H9 (cell line): Measurements from ENCODE around the gene SLC23A2. TPM values are rescaled to one million over a fixed set of nuclear protein-coding genes. Genes with fewer than 3 reads are reported as not detected.

Source experiments
- DNase-seq: peaks from one replicate; pipeline ENCODE4 v3.0.0-alpha.2; 2017
- H2AFZ ChIP-seq: one replicate; pipeline ENCODE4 v1.6.1; 2013; ENCODE audit warnings: mild to moderate bottlenecking, low read length, control low read depth, moderate library complexity
- H2AK5ac ChIP-seq: 2 replicates; pipeline ENCODE4 v1.6.1; 2013; ENCODE audit warnings: low read length, control low read depth, mixed read lengths; ENCODE audit not compliant: insufficient read length
- H2BK120ac ChIP-seq: one replicate; pipeline ENCODE4 v1.6.1; 2013; ENCODE audit warnings: low read depth, mild to moderate bottlenecking, low read length, control low read depth, inconsistent platforms; ENCODE audit not compliant: poor library complexity, severe bottlenecking
- H2BK12ac ChIP-seq: 2 replicates; pipeline ENCODE4 v1.6.1; 2013; ENCODE audit warnings: low read length, control low read depth, mixed read lengths, low read depth; ENCODE audit not compliant: insufficient read length
- H2BK15ac ChIP-seq: 2 replicates; pipeline ENCODE4 v1.6.1; 2013; ENCODE audit warnings: low read depth, low read length, control low read depth
- H2BK20ac ChIP-seq: one replicate; pipeline ENCODE4 v1.6.1; 2013; ENCODE audit warnings: low read depth, mild to moderate bottlenecking, low read length, control low read depth, inconsistent platforms; ENCODE audit not compliant: poor library complexity, severe bottlenecking
- H2BK5ac ChIP-seq: 2 replicates; pipeline ENCODE4 v1.6.1; 2013; ENCODE audit warnings: low read length, control low read depth, mixed read lengths; ENCODE audit not compliant: insufficient read length
- H3K14ac ChIP-seq: 2 replicates; pipeline ENCODE4 v1.6.1; 2013; ENCODE audit warnings: low read length, control low read depth; ENCODE audit not compliant: insufficient read depth
- H3K18ac ChIP-seq: 2 replicates; pipeline ENCODE4 v1.6.1; 2013; ENCODE audit warnings: low read depth, mild to moderate bottlenecking, mixed read lengths, low read length, control low read depth; ENCODE audit not compliant: insufficient read length
- H3K23ac ChIP-seq: 2 replicates; pipeline ENCODE4 v1.6.1; 2013; ENCODE audit warnings: low read length, control low read depth, mixed read lengths, low read depth; ENCODE audit not compliant: insufficient read length
- H3K23me2 ChIP-seq: 2 replicates; pipeline ENCODE4 v1.6.1; 2013; ENCODE audit warnings: low read depth, mild to moderate bottlenecking, mixed read lengths, low read length, control low read depth; ENCODE audit not compliant: insufficient read length, poor library complexity, severe bottlenecking
- H3K27ac ChIP-seq: 2 replicates; pipeline ENCODE4 v1.5.1; 2013; ENCODE audit warnings: low read length, control low read depth, mixed read lengths, low read depth; ENCODE audit not compliant: insufficient read length
- H3K27me3 ChIP-seq: 2 replicates; pipeline ENCODE4 v1.6.1; 2013; ENCODE audit warnings: low read length, control low read depth, inconsistent platforms; ENCODE audit not compliant: insufficient read depth
- H3K4ac ChIP-seq: 2 replicates; pipeline ENCODE4 v1.6.1; 2013; ENCODE audit warnings: low read depth, mild to moderate bottlenecking, control low read depth, inconsistent platforms, low read length, moderate library complexity
- H3K4me1 ChIP-seq: 2 replicates; pipeline ENCODE4 v1.6.1; 2013; ENCODE audit warnings: low read length, control low read depth, inconsistent platforms; ENCODE audit not compliant: insufficient read depth
- H3K4me2 ChIP-seq: 2 replicates; pipeline ENCODE4 v1.6.1; 2013; ENCODE audit warnings: low read length, control low read depth, mixed read lengths; ENCODE audit not compliant: insufficient read length, insufficient read depth
- H3K56ac ChIP-seq: 2 replicates; pipeline ENCODE4 v1.6.1; 2013; ENCODE audit warnings: low read depth, mild to moderate bottlenecking, mixed read lengths, low read length, control low read depth; ENCODE audit not compliant: insufficient read length
- H3K79me1 ChIP-seq: 2 replicates; pipeline ENCODE4 v1.6.1; 2013; ENCODE audit warnings: low read depth, mild to moderate bottlenecking, moderate library complexity, low read length, control low read depth, inconsistent platforms; ENCODE audit not compliant: insufficient read depth, poor library complexity, severe bottlenecking
- H3K79me2 ChIP-seq: 2 replicates; pipeline ENCODE4 v1.6.1; 2013; ENCODE audit warnings: low read length, control low read depth, inconsistent platforms; ENCODE audit not compliant: insufficient read depth
- H3K9ac ChIP-seq: 2 replicates; pipeline ENCODE4 v1.6.1; 2013; ENCODE audit warnings: low read length, control low read depth, mixed read lengths; ENCODE audit not compliant: insufficient read length; ENCODE audit errors: extremely low read depth
- H3K9me3 ChIP-seq: one replicate; pipeline ENCODE4 v1.6.1; 2013; ENCODE audit warnings: low read depth, low read length, inconsistent platforms; ENCODE audit not compliant: control insufficient read depth
- H3T11ph ChIP-seq: one replicate; pipeline ENCODE4 v1.6.1; 2013; ENCODE audit warnings: mild to moderate bottlenecking, low read length, control low read depth, inconsistent platforms
- H4K20me1 ChIP-seq: one replicate; pipeline ENCODE4 v1.6.1; 2013; ENCODE audit not compliant: control insufficient read depth, insufficient read length, insufficient read depth
- H4K5ac ChIP-seq: 2 replicates; pipeline ENCODE4 v1.6.1; 2013; ENCODE audit warnings: low read depth, mild to moderate bottlenecking, mixed read lengths, low read length, control low read depth; ENCODE audit not compliant: insufficient read length
- H4K8ac ChIP-seq: replicated peaks from 2 replicates; pipeline ENCODE4 v1.6.1; 2013; ENCODE audit warnings: low read length, control low read depth, mixed read lengths, low read depth; ENCODE audit not compliant: insufficient read length
- H4K91ac ChIP-seq: 2 replicates; pipeline ENCODE4 v1.6.1; 2013; ENCODE audit warnings: low read depth, mild to moderate bottlenecking, moderate library complexity, mixed read lengths, low read length, control low read depth; ENCODE audit not compliant: insufficient read length
- H3K27ac Mint-ChIP-seq, 3 experiments: 2 replicates in 2 of 3; 3 replicates in 1 of 3; pipeline ENCODE4 v1.8.0; 2020 to 2021; ENCODE audit warnings: mixed read lengths in 3 of 3, mild to moderate bottlenecking in 1 of 3, moderate library complexity in 1 of 3
- H3K27me3 Mint-ChIP-seq: 2 replicates; pipeline ENCODE4 v1.8.0; 2021; ENCODE audit warnings: low read depth, mild to moderate bottlenecking, moderate library complexity, mixed read lengths
- H3K36me3 Mint-ChIP-seq, 3 experiments: 2 replicates in 2 of 3; 3 replicates in 1 of 3; pipeline ENCODE4 v1.8.0; 2020 to 2021; ENCODE audit warnings: low read depth in 3 of 3, mixed read lengths in 3 of 3; ENCODE audit not compliant: insufficient read depth in 1 of 3
- H3K4me1 Mint-ChIP-seq, 2 experiments: 2 replicates each; pipeline ENCODE4 v1.8.0; 2020; ENCODE audit warnings: mixed read lengths in 2 of 2
- H3K4me3 Mint-ChIP-seq, 2 experiments: 2 replicates in 1 of 2; 3 replicates in 1 of 2; pipeline ENCODE4 v1.8.0; 2020 to 2021; ENCODE audit warnings: mild to moderate bottlenecking in 2 of 2, mixed read lengths in 2 of 2, moderate library complexity in 1 of 2
- H3K9me3 Mint-ChIP-seq, 2 experiments: 2 replicates in 1 of 2; 3 replicates in 1 of 2; pipeline ENCODE4 v1.8.0; 2020; ENCODE audit warnings: mild to moderate bottlenecking in 2 of 2, mixed read lengths in 2 of 2, moderate library complexity in 1 of 2
- CTCF ChIP-seq: fragments of 200-600 bp; sonication (generic); conservative IDR thresholded peaks from 3 replicates; pipeline ENCODE4 v1.8.0; 2021; ENCODE audit warnings: antibody characterized with exemption, mild to moderate bottlenecking
- WGBS: extraction: QIAGEN DNeasy Blood & Tissue Kit; methylation state at CpG from one replicate; pipeline ENCODE4 v1.1.7; 2013; ENCODE audit warnings: missing lambda C conversion rate, low lambda C conversion rate, mixed read lengths; ENCODE audit not compliant: insufficient read length; ENCODE audit errors: extremely low coverage; 5-methylcytosine and 5-hydroxymethylcytosine counted together
- total RNA-seq: library from RNA; stranded (reverse); gene quantifications from 2 replicates; pipeline ENCODE4 v1.2.1, GENCODE V29; 2021

Gene SLC23A2
- total RNA-seq, 1 experiment from 2014 or later, result 16.5 TPM

- H2AFZ ChIP-seq, result no peak overlapping the region
- H3K27ac ChIP-seq, result no peak overlapping the region
- Mint-ChIP-seq H3K4me3 (no peak overlapping the region), H3K9me3 (no peaks in the 10 kb centered on the region), H3K4me1 (no peaks in the 10 kb centered on the region), H3K36me3 (peaks cover 2 to 14% (median 13%) of the 10 kb centered on the region in 3 experiments; a peak in 4 of 7 replicates), H3K27ac (no peak overlapping the region), H3K27me3 (no peaks in the 10 kb centered on the region)
- no peak overlapping the region for H3K56ac ChIP-seq
- no peak overlapping the region for H3K18ac ChIP-seq
- no peak overlapping the region for H4K5ac ChIP-seq
- H3K79me2 ChIP-seq, result no peaks in the 10 kb centered on the region
- H3K14ac ChIP-seq, result no peak overlapping the region
- no peak overlapping the region for H2BK20ac ChIP-seq
- H3T11ph ChIP-seq, result no peak overlapping the region
- no peak overlapping the region for H3K4ac ChIP-seq
- H3K4me2 ChIP-seq, result no peak overlapping the region
- no peak overlapping the region for H2BK120ac ChIP-seq
- H4K8ac ChIP-seq, result no peak overlapping the region
- DNase-seq, result no peak
- H3K4me1 ChIP-seq, result no peaks in the 10 kb centered on the region
- TF ChIP-seq CTCF, result no peak
- H2AK5ac ChIP-seq, result no peak overlapping the region
- H3K79me1 ChIP-seq, result no peaks in the 10 kb centered on the region
- H3K9me3 ChIP-seq, result no peaks in the 10 kb centered on the region
- no peaks in the 10 kb centered on the region for H4K20me1 ChIP-seq
- no CpG with 5 or more reads among the region's 4 CpGs for WGBS
- no peak overlapping the region for H2BK5ac ChIP-seq
- H3K23ac ChIP-seq, result no peak overlapping the region
- H3K9ac ChIP-seq, result no peak overlapping the region
- no peak overlapping the region for H4K91ac ChIP-seq
- no peak overlapping the region for H2BK15ac ChIP-seq
- no peak overlapping the region for H2BK12ac ChIP-seq
- H3K27me3 ChIP-seq, result no peaks in the 10 kb centered on the region
- H3K23me2 ChIP-seq, result no peaks in the 10 kb centered on the region
These were observed 125.0 kb downstream of the SLC23A2 start for GRCh38 chr20:4876301-4876700.
